SH-SY5Y (cell line): Measurements from ENCODE around the gene TRMT61A.

Source experiments
- GATA2 ChIP-seq: IDR thresholded peaks from 2 replicates; pipeline ENCODE4 v1.6.1; 2011; ENCODE audit warnings: mild to moderate bottlenecking, low read depth, low read length
- GATA3 ChIP-seq: IDR thresholded peaks from 2 replicates; pipeline ENCODE4 v1.6.1; 2011; ENCODE audit warnings: low read depth, mild to moderate bottlenecking, low read length, moderate library complexity

GRCh38 chr14:103536693-103537092 lies 7.7 kb downstream of the TRMT61A start:
- TF ChIP-seq GATA3: no peak
- no peak for TF ChIP-seq GATA2
